K562 (cell line): ENCODE data around the gene EZH1. TPM values are rescaled to one million over a fixed set of nuclear protein-coding genes. Genes with fewer than 3 reads are reported as not detected.
"Not testable (repeated sequence)": the region's sequence is repeated elsewhere in the genome, so short reads cannot be mapped to it uniquely, and the experiment has no call there.

ENCODE experiments used
- ATAC-seq: fragments of 200-7000 bp; cut with Tn5 transposase; 3 replicates; pipeline ENCODE4 v1.9.1; 2020; ENCODE audit warnings: moderate library complexity
- BruUV-seq: library from RNA; stranded (reverse); fragments of 400-500 nt; replicated peaks from 2 replicates; lab custom pipeline; 2021; lab: Mats Ljungman, UMichigan
- CTCF ChIA-PET: fragments of 300-600 bp; formaldehyde crosslinking; extraction: SDS; loops from one replicate; lab custom pipeline; 2021; ENCODE audit warnings: low intra/inter-chr PET ratio; lab: Yijun Ruan, JAX
- POLR2A ChIA-PET: fragments of 300-600, 350-650 bp; sonication (Branson Sonifier 250); formaldehyde crosslinking; extraction: SDS; loops from one replicate; lab custom pipeline; 2021; ENCODE audit warnings: antibody characterized with exemption, inconsistent platforms; lab: Yijun Ruan, JAX
- DNase-seq, 4 experiments: peaks; one replicate each; pipeline versions ENCODE4 v3.0.0 to v3.0.0-alpha.2; 2011 to 2018; ENCODE audit warnings: low spot score in 3 of 4, mixed read lengths in 3 of 4; ENCODE audit errors: extremely low read depth in 1 of 4
- FAIRE-seq: peaks from 2 replicates; lab custom pipeline; 2011; peaks lifted over from hg19 to GRCh38; lab: Jason Lieb, UNC
- H2AFZ ChIP-seq: 2 replicates; pipeline ENCODE4 v1.6.0; 2011; ENCODE audit warnings: low read depth, low read length, control low read depth, inconsistent platforms
- H3K27ac ChIP-seq: fragments of 200-600 bp; 3 replicates; pipeline ENCODE4 v1.8.0; 2011; ENCODE audit warnings: low read depth, mild to moderate bottlenecking, control low read depth, inconsistent platforms, low read length, moderate library complexity, mixed read lengths; ENCODE audit errors: extremely low read depth
- H3K27me3 ChIP-seq, 2 experiments: fragments of 300-600 bp in 1 of 2; 2 replicates in 1 of 2; 3 replicates in 1 of 2; pipeline versions ENCODE4 v1.6.0 to v1.8.0; 2011; ENCODE audit warnings: inconsistent platforms in 2 of 2, low read length in 2 of 2, mild to moderate bottlenecking in 1 of 2, mixed read lengths in 1 of 2, moderate library complexity in 1 of 2; ENCODE audit not compliant: control insufficient read depth in 2 of 2, insufficient read depth in 2 of 2
- H3K36me3 ChIP-seq: fragments of 300-600 bp; 3 replicates; pipeline ENCODE4 v1.8.0; 2011; ENCODE audit warnings: mild to moderate bottlenecking, low read length, inconsistent platforms; ENCODE audit not compliant: control insufficient read depth, insufficient read depth
- H3K4me1 ChIP-seq, 2 experiments: fragments of 200-600 bp in 1 of 2; replicated peaks in 1 of 2; 2 replicates in 1 of 2; 3 replicates in 1 of 2; pipeline versions ENCODE4 v1.5.1 to v1.8.0; 2011; ENCODE audit warnings: inconsistent platforms in 2 of 2, low read length in 2 of 2, mild to moderate bottlenecking in 1 of 2, mixed read lengths in 1 of 2, moderate library complexity in 1 of 2; ENCODE audit not compliant: control insufficient read depth in 2 of 2, insufficient read depth in 2 of 2
- H3K4me2 ChIP-seq: 2 replicates; pipeline ENCODE4 v1.6.1; 2011; ENCODE audit warnings: low read length, control low read depth, inconsistent platforms, mixed read lengths; ENCODE audit not compliant: insufficient read depth
- H3K4me3 ChIP-seq: fragments of 200-600 bp; sonication (generic), shearing (Covaris generic); 2 replicates; pipeline ENCODE4 v1.5.1; 2016; ENCODE audit warnings: control low read depth, inconsistent platforms
- H3K79me2 ChIP-seq: fragments of 200-600 bp; 3 replicates; pipeline ENCODE4 v1.8.0; 2011; ENCODE audit warnings: low read length, inconsistent platforms; ENCODE audit not compliant: control insufficient read depth, insufficient read depth
- H3K9ac ChIP-seq, 2 experiments: 2 replicates each; pipeline versions ENCODE4 v1.6.0 to v1.6.1; 2011; ENCODE audit warnings: low read depth in 2 of 2, low read length in 2 of 2, control low read depth in 1 of 2, inconsistent platforms in 1 of 2, mild to moderate bottlenecking in 1 of 2, mixed read lengths in 1 of 2; ENCODE audit not compliant: insufficient read depth in 1 of 2
- H3K9me1 ChIP-seq: one replicate; pipeline ENCODE4 v1.6.0; 2011; ENCODE audit warnings: inconsistent platforms, mild to moderate bottlenecking, low read length, moderate library complexity; ENCODE audit not compliant: control insufficient read depth, insufficient read depth
- H3K9me3 ChIP-seq: replicated peaks from 2 replicates; pipeline ENCODE4 v1.5.1; 2011; ENCODE audit warnings: low read depth, low read length, inconsistent platforms; ENCODE audit not compliant: control insufficient read depth, insufficient read depth
- H4K20me1 ChIP-seq: replicated peaks from 2 replicates; pipeline ENCODE4 v1.6.1; 2011; ENCODE audit warnings: low read length, inconsistent platforms, mixed read lengths; ENCODE audit not compliant: control insufficient read depth, insufficient read depth
- BDP1 ChIP-seq: IDR thresholded peaks from 3 replicates; pipeline ENCODE4 v1.6.1; 2011; ENCODE audit not compliant: insufficient read length, insufficient read depth
- BRD9 ChIP-seq: fragments of 450-650 bp; IDR thresholded peaks from 2 replicates; pipeline ENCODE4 v1.6.1; 2018; ENCODE audit warnings: low read depth; ENCODE audit not compliant: partially characterized antibody
- KDM5B ChIP-seq: fragments of 200-600 bp; sonication (generic); IDR thresholded peaks from 2 replicates; pipeline ENCODE4 v1.6.1; 2012; ENCODE audit warnings: low read depth, mild to moderate bottlenecking, moderate library complexity, low read length, control low read depth, inconsistent platforms; ENCODE audit not compliant: insufficient replicate concordance
- LEF1 ChIP-seq: fragments of 450-650 bp; IDR thresholded peaks from 2 replicates; pipeline ENCODE4 v1.6.1; 2016; ENCODE audit warnings: mild to moderate bottlenecking
- MCM7 ChIP-seq, 2 experiments: fragments of 450-650 bp; IDR thresholded peaks; 2 replicates each; pipeline ENCODE4 v1.6.1; 2016 to 2018
- MECOM ChIP-seq: fragments of 250-450 bp; sonication (Bioruptor Pico); IDR thresholded peaks from 2 replicates; pipeline ENCODE4 v1.8.0; 2022; ENCODE audit warnings: inconsistent platforms
- NBN ChIP-seq: fragments of 450-650 bp; IDR thresholded peaks from 2 replicates; pipeline ENCODE4 v1.6.1; 2016; ENCODE audit warnings: low read depth, mild to moderate bottlenecking
- NRF1 ChIP-seq, 2 experiments: fragments of 450-650 bp; IDR thresholded peaks in 1 of 2; conservative IDR thresholded peaks in 1 of 2; 2 replicates each; pipeline ENCODE4 v1.6.1; 2014; ENCODE audit warnings: mild to moderate bottlenecking in 2 of 2
- POLR2G ChIP-seq: fragments of 200-400 bp; formaldehyde crosslinking; IDR thresholded peaks from 2 replicates; pipeline ENCODE4 v1.6.1; 2017; ENCODE audit warnings: low read depth, mild to moderate bottlenecking, antibody characterized with exemption, low read length, moderate library complexity
- RBFOX2 ChIP-seq: fragments of 200-400 bp; formaldehyde crosslinking; IDR thresholded peaks from 2 replicates; pipeline ENCODE4 v1.6.1; 2017; ENCODE audit warnings: low read depth, mild to moderate bottlenecking, low read length, moderate library complexity
- SREBF1 ChIP-seq: fragments of 150-350 bp; IDR thresholded peaks from 2 replicates; pipeline ENCODE4 v1.6.1; 2014; ENCODE audit warnings: antibody characterized with exemption, low read depth, low read length, borderline replicate concordance
- TAL1 ChIP-seq: fragments of 450-650 bp; IDR thresholded peaks from 2 replicates; pipeline ENCODE4 v1.6.1; 2016; ENCODE audit warnings: mild to moderate bottlenecking
- TCF3 ChIP-seq: sonication (generic); formaldehyde crosslinking; IDR thresholded peaks from 2 replicates; pipeline ENCODE4 v1.4.0; 2020; ENCODE audit warnings: mild to moderate bottlenecking, missing genetic modification reagents
- ZKSCAN8 ChIP-seq: fragments of 200-800 bp; sonication (Bioruptor generic); IDR thresholded peaks from 2 replicates; pipeline ENCODE4 v1.6.1; 2016; ENCODE audit warnings: missing genetic modification characterization, missing compliant biosample characterization
- ZNF165 ChIP-seq: fragments of 250-450 bp; sonication (Bioruptor Pico); IDR thresholded peaks from 2 replicates; pipeline ENCODE4 v1.4.0; 2020; ENCODE audit warnings: borderline replicate concordance
- ZNF384 ChIP-seq: IDR thresholded peaks from 2 replicates; pipeline ENCODE4 v1.6.1; 2012; ENCODE audit warnings: low read depth, low read length, improper control_type of control experiment
- WGBS: fragments of 100-300 bp; shearing (Covaris generic); methylation state at CpG from one replicate; pipeline ENCODE4 v1.1.6; 2016; ENCODE audit warnings: low coverage, mixed read lengths; ENCODE audit not compliant: insufficient coverage; ENCODE audit errors: missing lambda C conversion rate; 5-methylcytosine and 5-hydroxymethylcytosine counted together
- in situ Hi-C: fragments of 300-500 bp; cut with MboI; formaldehyde crosslinking; loops from 4 replicates; pipeline ENCODE4 v1.15.0; 2018; ENCODE audit warnings: inconsistent platforms, mixed read lengths
- intact Hi-C: fragments of 100-400 bp; cut with micrococcal nuclease; formaldehyde crosslinking; loops from 2 replicates; pipeline ENCODE4 v1.14.2; 2022
- polyA plus RNA-seq, 8 experiments: library from polyadenylated mRNA; depleted of rRNA in 4 of 8; stranded (reverse) in 5 of 8; unstranded in 3 of 8; fragments of >200 nt; fragmentation: Nextera tagmentation in 2 of 8; fragmentation: Illumina TruSeq in 1 of 8; extraction: Ambion mirVana in 2 of 8; extraction: Trizol in 1 of 8; gene quantifications; 2 replicates each; pipeline versions ENCODE4 v1.2.1 to v1.2.3, GENCODE V29; 2011 to 2014; ENCODE audit warnings: inconsistent platforms in 1 of 8, missing spikeins in 1 of 8
- total RNA-seq, 7 experiments: library from RNA; depleted of rRNA in 6 of 7; stranded (reverse); fragments of >200 nt in 6 of 7; fragmentation: Illumina TruSeq in 2 of 7; extraction: Trizol in 2 of 7; gene quantifications; 2 replicates each; pipeline versions ENCODE4 v1.2.1 to v1.2.3, GENCODE V29; 2011 to 2021; ENCODE audit warnings: low replicate concordance in 1 of 7

The EZH1 gene
- total and polyA plus RNA-seq, 9 of the 15 experiments (the other 6 are each of a cell fraction or from before 2014, with no cell fraction given) = 8.6 to 40.8 (median 22.9) TPM

- in situ Hi-C loops, intact Hi-C loops, H3K9me3 ChIP-seq, H3K4me2 ChIP-seq, H3K27ac ChIP-seq, H3K27me3 ChIP-seq, H3K9ac ChIP-seq: not testable (repeated sequence)
- POLR2A ChIA-PET = interaction anchor here (0.6 to 1.3 kb wide), 4 partner anchors 10 to 58 kb away, joined by 3 to 6 read pairs (median 3); partner anchors contain the start of gene PLEKHH3
- 84% methylated on average over 11 of the region's 16 CpGs for WGBS
- 0 out of 2 replicates have a peak, but pooled peaks have one; percentile 5 for TF ChIP-seq RBFOX2
- TF ChIP-seq, all 486 proteins: peak for 1; not testable (repeated sequence) for 485
- H3K9me1 ChIP-seq, BruUV-seq, DNase-seq, H3K4me3 ChIP-seq, ATAC-seq, H2AFZ ChIP-seq, CTCF ChIA-PET, FAIRE-seq, H4K20me1 ChIP-seq, H3K79me2 ChIP-seq: not testable (repeated sequence)
- H3K4me1 ChIP-seq = peaks cover 2 to 25% of the 10 kb centered on the region in 2 experiments; a peak in 3 of 5 replicates
- H3K36me3 ChIP-seq = peaks cover 32% of the 10 kb centered on the region; the same call in 2 of the 3 replicates
These were observed 78.7 kb downstream of the EZH1 start for GRCh38 chr17:42666126-42666525.

- no peak overlapping the region for H3K4me2 ChIP-seq
- no TSS peak for BruUV-seq
- FAIRE-seq (no peak), ATAC-seq (no peak; the same call in 2 of the 3 replicates)
- no peak overlapping the region; a peak in 1 of 4 replicates for H3K9ac ChIP-seq
- TF ChIP-seq RBFOX2 (peak; percentile 31), TCF3 (no peak), BRD9 (no peak), ZKSCAN8 (CRISPR knock-in tag) (no peak), POLR2G (peak; percentile 40), TAL1 (no peak), ZNF384 (no peak), SREBF1 (no peak), MCM7 (IDR thresholded peaks at IDR 0.05) (no peak), ZNF165 (CRISPR knock-in tag) (no peak), MECOM (no peak), BDP1 (no peak), NBN (no peak), LEF1 (no peak), NRF1 (conservative IDR thresholded peaks at IDR 0.05 in 1 of 2, IDR thresholded peaks at IDR 0.05 in 1 of 2) (no peak), KDM5B (no peak)
- TF ChIP-seq, all 486 proteins: peak for 2
- ChIA-PET POLR2A (interaction anchor here (0.6 to 1.0 kb wide), 2 partner anchors 20 to 57 kb away, joined by 3 read pairs; no protein-coding TSS in a partner anchor), CTCF (no interaction called here)
- Histone ChIP-seq H3K27ac (no peak overlapping the region), H3K4me1 (peaks cover 7 to 21% of the 10 kb centered on the region in 2 experiments; a peak in 4 of 5 replicates), H3K27me3 (no peaks in the 10 kb centered on the region), H3K4me3 (no peak overlapping the region), H3K9me1 (no peaks in the 10 kb centered on the region), H2AFZ (no peak overlapping the region), H4K20me1 (no peaks in the 10 kb centered on the region), H3K36me3 (peaks cover 27% of the 10 kb centered on the region; the same call in 2 of the 3 replicates), H3K79me2 (no peaks in the 10 kb centered on the region), H3K9me3 (no peaks in the 10 kb centered on the region)
- in situ Hi-C loops (no loop called here), intact Hi-C loops (no loop called here)
- WGBS = 74% methylated on average over 13 of the region's 14 CpGs
- DNase-seq = no peak
These were observed 79.2 kb downstream of the EZH1 start for GRCh38 chr17:42665581-42666001.
